Chondrocyte (in vitro differentiated cells): ENCODE data around the gene TAF11L9. TPM values are rescaled to one million over a fixed set of nuclear protein-coding genes. Genes with fewer than 3 reads are reported as not detected.
"Not testable (repeated sequence)": the region's sequence is repeated elsewhere in the genome, so short reads cannot be mapped to it uniquely, and the experiment has no call there.

Source experiments
- DNase-seq: peaks from one replicate; pipeline ENCODE4 v3.0.0; 2021; ENCODE audit warnings: mixed read lengths, low spot score
- H3K27ac Mint-ChIP-seq: one replicate; pipeline ENCODE4 v1.8.0; 2021; ENCODE audit warnings: mild to moderate bottlenecking, moderate library complexity, mixed read lengths; ENCODE audit not compliant: unreplicated experiment
- H3K27me3 Mint-ChIP-seq: 2 replicates; pipeline ENCODE4 v1.8.0; 2021; ENCODE audit warnings: low read depth, mixed read lengths
- H3K36me3 Mint-ChIP-seq: 2 replicates; pipeline ENCODE4 v1.8.0; 2021; ENCODE audit warnings: low read depth, mixed read lengths
- H3K4me1 Mint-ChIP-seq: 2 replicates; pipeline ENCODE4 v1.8.0; 2021; ENCODE audit warnings: low read depth, mild to moderate bottlenecking, mixed read lengths
- H3K4me3 Mint-ChIP-seq: one replicate; pipeline ENCODE4 v1.8.0; 2021; ENCODE audit warnings: mild to moderate bottlenecking, moderate library complexity, mixed read lengths; ENCODE audit not compliant: unreplicated experiment
- H3K9me3 Mint-ChIP-seq: 2 replicates; pipeline ENCODE4 v1.8.0; 2021; ENCODE audit warnings: low read depth, mixed read lengths
- long read RNA-seq: library from polyadenylated mRNA; stranded (forward); transcript quantifications from one replicate; pipeline ENCODE4 v2.0.0, GENCODE V29; 2021
- total RNA-seq: library from RNA; stranded (reverse); gene quantifications from 3 replicates; pipeline ENCODE4 v1.2.1, GENCODE V29; 2021
- TF ChIP-seq, protein P1 (sequence below): fragments of 200-600 bp; sonication (generic); IDR thresholded peaks from 2 replicates; pipeline ENCODE4 v1.5.0; 2021; ENCODE audit warnings: antibody characterized with exemption, mild to moderate bottlenecking, moderate library complexity

The TAF11L9 gene
- total RNA-seq: not detected in 3 replicates
- long read RNA-seq: 0 reads

GRCh38 chr5:17594255-17594654 lies at the start of gene TAF11L9:
TAF11L9 (minus strand) TSS chr5:17594394.
- DNase-seq: peak; percentile 99
- H3K9me3 Mint-ChIP-seq, H3K4me3 Mint-ChIP-seq, H3K27ac Mint-ChIP-seq, H3K27me3 Mint-ChIP-seq, H3K36me3 Mint-ChIP-seq, H3K4me1 Mint-ChIP-seq: not testable (repeated sequence)

- Mint-ChIP-seq H3K36me3 (no peaks in the 10 kb centered on the region), H3K4me3 (no peak within 1 kb of the TSS), H3K9me3 (no peaks in the 10 kb centered on the region), H3K4me1 (no peaks in the 10 kb centered on the region), H3K27ac (no peak within 1 kb of the TSS), H3K27me3 (no peaks in the 10 kb centered on the region)
- no peak for DNase-seq
- TF ChIP-seq, protein P1, sequence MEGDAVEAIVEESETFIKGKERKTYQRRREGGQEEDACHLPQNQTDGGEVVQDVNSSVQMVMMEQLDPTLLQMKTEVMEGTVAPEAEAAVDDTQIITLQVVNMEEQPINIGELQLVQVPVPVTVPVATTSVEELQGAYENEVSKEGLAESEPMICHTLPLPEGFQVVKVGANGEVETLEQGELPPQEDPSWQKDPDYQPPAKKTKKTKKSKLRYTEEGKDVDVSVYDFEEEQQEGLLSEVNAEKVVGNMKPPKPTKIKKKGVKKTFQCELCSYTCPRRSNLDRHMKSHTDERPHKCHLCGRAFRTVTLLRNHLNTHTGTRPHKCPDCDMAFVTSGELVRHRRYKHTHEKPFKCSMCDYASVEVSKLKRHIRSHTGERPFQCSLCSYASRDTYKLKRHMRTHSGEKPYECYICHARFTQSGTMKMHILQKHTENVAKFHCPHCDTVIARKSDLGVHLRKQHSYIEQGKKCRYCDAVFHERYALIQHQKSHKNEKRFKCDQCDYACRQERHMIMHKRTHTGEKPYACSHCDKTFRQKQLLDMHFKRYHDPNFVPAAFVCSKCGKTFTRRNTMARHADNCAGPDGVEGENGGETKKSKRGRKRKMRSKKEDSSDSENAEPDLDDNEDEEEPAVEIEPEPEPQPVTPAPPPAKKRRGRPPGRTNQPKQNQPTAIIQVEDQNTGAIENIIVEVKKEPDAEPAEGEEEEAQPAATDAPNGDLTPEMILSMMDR: no peak
Measured at GRCh38 chr5:17634160-17634559, 40.0 kb upstream of the TAF11L9 start, which contains the start of gene TAF11L14. TAF11L14 (plus strand) TSS chr5:17634460.

DNA sequence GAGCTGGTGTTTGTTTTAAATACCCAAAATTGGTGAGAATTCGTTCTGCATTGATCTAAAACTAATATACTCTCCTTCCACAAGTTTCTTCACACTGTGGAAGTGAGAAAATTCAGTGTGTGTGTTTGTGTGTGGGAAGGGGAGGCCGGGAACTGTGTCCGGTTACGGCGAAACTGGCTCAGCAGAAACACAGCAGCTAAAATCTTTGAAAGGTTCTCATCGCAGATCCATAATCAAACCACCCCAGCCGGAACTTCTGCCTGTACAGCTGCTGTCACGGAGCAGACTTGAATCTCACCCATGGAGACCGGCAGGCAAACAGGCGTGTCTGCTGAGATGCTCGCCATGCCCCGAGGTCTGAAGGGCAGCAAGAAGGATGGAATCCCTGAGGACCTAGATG lies 37.6 kb upstream of the TAF11L9 start, which contains the start of gene TAF11L13:
TSS of gene TAF11L13 (plus strand) at position 301 of the 400 bp plus-strand sequence.
- not testable (repeated sequence) for H3K36me3 Mint-ChIP-seq, H3K27ac Mint-ChIP-seq, DNase-seq, H3K27me3 Mint-ChIP-seq, H3K4me1 Mint-ChIP-seq, H3K4me3 Mint-ChIP-seq, H3K9me3 Mint-ChIP-seq

DNA sequence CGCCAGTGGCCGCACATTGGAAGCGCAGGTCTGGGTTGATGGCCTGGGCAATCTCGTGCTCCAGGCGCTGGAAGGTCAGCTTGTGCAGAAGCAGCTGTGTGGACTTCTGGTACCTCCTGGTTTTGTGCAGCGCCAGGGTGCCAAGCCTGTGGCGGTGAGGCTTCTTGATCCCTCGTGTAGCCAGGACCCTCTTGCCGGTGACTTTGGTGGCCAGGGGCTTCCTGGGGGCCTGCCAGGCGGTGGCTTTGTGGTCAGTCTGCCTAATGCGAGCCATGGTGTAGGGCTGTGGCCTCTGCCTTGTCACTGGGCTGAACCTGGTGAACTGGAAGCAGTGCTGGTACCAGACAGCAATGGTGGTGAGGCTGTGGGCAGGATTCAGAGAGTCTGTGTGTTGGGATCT lies 31.5 kb upstream of the TAF11L9 start:
- Mint-ChIP-seq H3K27me3 (peaks cover 2% of the 10 kb centered on the region), H3K4me3 (no peak overlapping the region), H3K27ac (no peak overlapping the region), H3K4me1 (no peaks in the 10 kb centered on the region), H3K9me3 (no peaks in the 10 kb centered on the region), H3K36me3 (no peaks in the 10 kb centered on the region)
- TF ChIP-seq, protein P1: no peak
- DNase-seq: no peak

- H3K4me3 Mint-ChIP-seq: no peak overlapping the region
- H3K36me3 Mint-ChIP-seq: no peaks in the 10 kb centered on the region
- no peak for DNase-seq
- TF ChIP-seq, protein P1: peak; percentile 51
- no peak overlapping the region for H3K27ac Mint-ChIP-seq
- peaks cover 2% of the 10 kb centered on the region for H3K27me3 Mint-ChIP-seq
- H3K4me1 Mint-ChIP-seq: no peaks in the 10 kb centered on the region
- H3K9me3 Mint-ChIP-seq: no peaks in the 10 kb centered on the region
Measured at GRCh38 chr5:17620627-17621026, 26.4 kb upstream of the TAF11L9 start.

DNA sequence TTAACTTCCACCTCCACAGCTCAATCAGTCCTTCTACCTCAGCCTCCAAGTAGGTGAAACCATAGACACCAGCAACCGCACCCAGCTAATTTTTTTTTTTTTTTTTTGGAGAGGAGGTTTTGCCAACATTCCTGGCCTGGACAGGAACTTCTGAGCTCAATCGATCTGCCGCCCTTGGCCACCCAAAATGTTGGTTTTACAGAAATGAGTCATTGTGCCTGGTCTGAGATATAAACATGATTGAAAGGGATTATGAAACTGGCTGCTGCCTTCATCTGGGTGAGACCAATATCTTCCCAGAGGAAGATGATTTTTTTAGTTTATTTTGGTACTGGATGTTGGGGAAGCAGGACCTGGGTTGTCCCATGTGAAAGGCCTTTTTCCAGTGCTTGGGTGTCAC lies 25.2 kb upstream of the TAF11L9 start:
- H3K27ac Mint-ChIP-seq: no peak overlapping the region
- no peak overlapping the region for H3K4me3 Mint-ChIP-seq
- TF ChIP-seq, protein P1: no peak
- H3K36me3 Mint-ChIP-seq: no peaks in the 10 kb centered on the region
- H3K27me3 Mint-ChIP-seq: peaks cover 2% of the 10 kb centered on the region
- no peak for DNase-seq
- H3K9me3 Mint-ChIP-seq: no peaks in the 10 kb centered on the region
- no peaks in the 10 kb centered on the region for H3K4me1 Mint-ChIP-seq
